H1 (cell line): ENCODE results near the gene COL12A1. TPM values are rescaled to one million over a fixed set of nuclear protein-coding genes. Genes with fewer than 3 reads are reported as not detected.
A peak's percentile ranks its signal among the peaks of the same experiment; 100 is the strongest.

Source experiments
- CTCF ChIA-PET: fragments of 300-600 bp; sonication (Branson Sonifier 250); formaldehyde crosslinking; loops from one replicate; lab custom pipeline; 2021; ENCODE audit not compliant: partially characterized antibody; lab: Charles Lee
- POLR2A ChIA-PET: fragments of 300-600 bp; sonication (Branson Sonifier 250); formaldehyde crosslinking; loops from one replicate; lab custom pipeline; 2021; ENCODE audit warnings: inconsistent platforms; ENCODE audit not compliant: partially characterized antibody; lab: Charles Lee
- DNase-seq, 2 experiments: peaks; one replicate each; pipeline versions ENCODE4 v3.0.0 to v3.0.0-alpha.2; 2010 to 2022; ENCODE audit warnings: low spot score in 2 of 2, low read depth in 1 of 2, mixed read lengths in 1 of 2
- FAIRE-seq: peaks from 2 replicates; lab custom pipeline; 2011; peaks lifted over from hg19 to GRCh38; lab: Jason Lieb, UNC
- H2AFZ ChIP-seq: 2 replicates; pipeline ENCODE4 v1.8.1; 2012; ENCODE audit warnings: low read length, inconsistent platforms
- H2AK5ac ChIP-seq: 2 replicates; pipeline ENCODE4 v1.6.1; 2013; ENCODE audit warnings: low read depth, low read length
- H2BK120ac ChIP-seq: replicated peaks from 2 replicates; pipeline ENCODE3; 2013; ENCODE audit warnings: low read depth, low read length, inconsistent platforms
- H2BK12ac ChIP-seq: 2 replicates; pipeline ENCODE4 v1.6.1; 2013; ENCODE audit warnings: low read depth, low read length
- H2BK15ac ChIP-seq: 2 replicates; pipeline ENCODE4 v1.6.1; 2013; ENCODE audit warnings: low read length
- H2BK20ac ChIP-seq: 2 replicates; pipeline ENCODE4 v1.6.1; 2013; ENCODE audit warnings: low read length
- H2BK5ac ChIP-seq: 2 replicates; pipeline ENCODE4 v1.6.1; 2013; ENCODE audit warnings: low read depth, low read length
- H3K14ac ChIP-seq: 2 replicates; pipeline ENCODE4 v1.6.1; 2013; ENCODE audit warnings: inconsistent platforms; ENCODE audit not compliant: insufficient read length
- H3K18ac ChIP-seq: 2 replicates; pipeline ENCODE4 v1.6.1; 2013; ENCODE audit warnings: low read length; ENCODE audit errors: extremely low read depth
- H3K23ac ChIP-seq: 2 replicates; pipeline ENCODE4 v1.6.1; 2013; ENCODE audit warnings: inconsistent platforms; ENCODE audit not compliant: insufficient read length
- H3K23me2 ChIP-seq: 2 replicates; pipeline ENCODE4 v1.6.1; 2013; ENCODE audit warnings: low read depth, low read length
- H3K27ac ChIP-seq: 2 replicates; pipeline ENCODE4 v1.6.1; 2011; ENCODE audit warnings: low read depth, low read length, inconsistent platforms
- H3K27me3 ChIP-seq, 4 experiments: replicated peaks in 1 of 4; 1 replicate in 1 of 4; 2 replicates in 3 of 4; pipeline versions ENCODE4 v1.6.1 to v1.8.1; 2011 to 2013; ENCODE audit warnings: low read length in 3 of 4, mild to moderate bottlenecking in 3 of 4, inconsistent platforms in 2 of 4, mixed read lengths in 2 of 4, moderate library complexity in 1 of 4; ENCODE audit not compliant: control insufficient read depth in 3 of 4, insufficient read depth in 3 of 4; ENCODE audit errors: extremely low read depth in 1 of 4
- H3K36me3 ChIP-seq, 4 experiments: 2 replicates each; pipeline versions ENCODE4 v1.6.1 to v1.8.1; 2011 to 2013; ENCODE audit warnings: mild to moderate bottlenecking in 4 of 4, low read length in 3 of 4, moderate library complexity in 2 of 4, control low read depth in 1 of 4, inconsistent platforms in 1 of 4; ENCODE audit not compliant: insufficient read depth in 4 of 4, control insufficient read depth in 2 of 4
- H3K4ac ChIP-seq: replicated peaks from 2 replicates; pipeline ENCODE3; 2013; ENCODE audit warnings: low read length, low read depth, mixed read lengths, inconsistent platforms; ENCODE audit not compliant: insufficient read length
- H3K4me1 ChIP-seq, 4 experiments: replicated peaks in 1 of 4; 1 replicate in 1 of 4; 2 replicates in 3 of 4; pipeline versions ENCODE4 v1.6.1 to v1.8.1; 2011 to 2013; ENCODE audit warnings: low read length in 3 of 4, inconsistent platforms in 2 of 4, mixed read lengths in 1 of 4; ENCODE audit not compliant: insufficient read depth in 4 of 4, control insufficient read depth in 3 of 4
- H3K4me2 ChIP-seq, 2 experiments: 2 replicates each; pipeline versions ENCODE4 v1.6.1 to v1.8.1; 2011 to 2013; ENCODE audit warnings: low read depth in 2 of 2, low read length in 2 of 2, control low read depth in 1 of 2, inconsistent platforms in 1 of 2, mild to moderate bottlenecking in 1 of 2; ENCODE audit not compliant: insufficient read depth in 1 of 2
- H3K4me3 ChIP-seq, 4 experiments: fragments of 200-600, 300-600 bp in 1 of 4; sonication (generic), shearing (Covaris generic), sonication (Bioruptor Twin) in 1 of 4; 2 replicates each; pipeline versions ENCODE4 v1.5.1 to v1.8.1; 2011 to 2016; ENCODE audit warnings: low read length in 4 of 4, low read depth in 3 of 4, control low read depth in 2 of 4, inconsistent platforms in 2 of 4, mild to moderate bottlenecking in 2 of 4, mixed read lengths in 1 of 4, moderate library complexity in 1 of 4; ENCODE audit not compliant: insufficient read depth in 2 of 4; ENCODE audit errors: extremely low read depth in 1 of 4
- H3K56ac ChIP-seq: replicated peaks from 2 replicates; pipeline ENCODE3; 2013; ENCODE audit warnings: low read depth, mild to moderate bottlenecking, mixed read lengths, low read length, inconsistent platforms; ENCODE audit not compliant: insufficient read length
- H3K79me1 ChIP-seq: 2 replicates; pipeline ENCODE4 v1.6.1; 2013; ENCODE audit warnings: low read depth, low read length, control low read depth
- H3K79me2 ChIP-seq, 2 experiments: 2 replicates each; pipeline versions ENCODE4 v1.6.1 to v1.8.1; 2012 to 2013; ENCODE audit warnings: low read length in 2 of 2, mild to moderate bottlenecking in 2 of 2, inconsistent platforms in 1 of 2; ENCODE audit not compliant: insufficient read depth in 2 of 2, control insufficient read depth in 1 of 2
- H3K9ac ChIP-seq, 4 experiments: replicated peaks in 1 of 4; 1 replicate in 1 of 4; 2 replicates in 3 of 4; pipeline versions ENCODE4 v1.6.1 to v1.8.1; 2011 to 2013; ENCODE audit warnings: low read depth in 3 of 4, low read length in 3 of 4, control low read depth in 2 of 4, mild to moderate bottlenecking in 2 of 4, moderate library complexity in 2 of 4, inconsistent platforms in 1 of 4; ENCODE audit errors: extremely low read depth in 1 of 4
- H3K9me3 ChIP-seq, 2 experiments: 2 replicates each; pipeline versions ENCODE4 v1.6.1 to v1.8.1; 2012 to 2013; ENCODE audit warnings: mild to moderate bottlenecking in 2 of 2, moderate library complexity in 2 of 2, control low read depth in 1 of 2, inconsistent platforms in 1 of 2, low read depth in 1 of 2, low read length in 1 of 2, mixed read lengths in 1 of 2; ENCODE audit not compliant: insufficient read depth in 2 of 2
- H4K20me1 ChIP-seq, 2 experiments: replicated peaks in 1 of 2; 2 replicates each; pipeline versions ENCODE3 to v1.8.1; 2011 to 2013; ENCODE audit warnings: inconsistent platforms in 2 of 2, low read length in 2 of 2, mild to moderate bottlenecking in 1 of 2; ENCODE audit not compliant: insufficient read depth in 2 of 2, control insufficient read depth in 1 of 2
- H4K5ac ChIP-seq: 2 replicates; pipeline ENCODE4 v1.6.1; 2013; ENCODE audit warnings: low read length, low read depth, mixed read lengths, inconsistent platforms; ENCODE audit not compliant: insufficient read length
- H4K8ac ChIP-seq: 2 replicates; pipeline ENCODE4 v1.8.0; 2013; ENCODE audit warnings: mild to moderate bottlenecking, moderate library complexity, low read length, inconsistent platforms; ENCODE audit not compliant: insufficient read depth; ENCODE audit errors: extremely low read depth
- H4K91ac ChIP-seq: replicated peaks from 2 replicates; pipeline ENCODE3; 2013; ENCODE audit warnings: low read length, mixed read lengths, inconsistent platforms; ENCODE audit not compliant: insufficient read length
- BRCA1 ChIP-seq: IDR thresholded peaks from 2 replicates; pipeline ENCODE4 v1.6.1; 2012; ENCODE audit warnings: low read depth, low read length, improper control_type of control experiment
- CHD2 ChIP-seq: IDR thresholded peaks from 2 replicates; pipeline ENCODE4 v1.6.1; 2012; ENCODE audit warnings: low read length, improper control_type of control experiment
- CTBP2 ChIP-seq: IDR thresholded peaks from 2 replicates; pipeline ENCODE4 v1.7.0; 2011; ENCODE audit warnings: borderline replicate concordance, mild to moderate bottlenecking, moderate library complexity, mixed read lengths, low read length; ENCODE audit not compliant: insufficient read depth, insufficient read length
- EGR1 ChIP-seq: IDR thresholded peaks from 2 replicates; pipeline ENCODE4 v1.6.1; 2011; ENCODE audit warnings: low read depth, low read length, borderline replicate concordance
- MAFK ChIP-seq: IDR thresholded peaks from 2 replicates; pipeline ENCODE4 v1.6.1; 2012; ENCODE audit warnings: low read depth, mild to moderate bottlenecking, improper control_type of control experiment, low read length
- POU5F1 ChIP-seq: IDR thresholded peaks from 2 replicates; pipeline ENCODE4 v1.6.1; 2011; ENCODE audit warnings: low read depth, mild to moderate bottlenecking, low read length, moderate library complexity
- RFX5 ChIP-seq: IDR thresholded peaks from 2 replicates; pipeline ENCODE4 v1.6.1; 2011; ENCODE audit warnings: low read depth, low read length, improper control_type of control experiment, borderline replicate concordance
- RXRA ChIP-seq: IDR thresholded peaks from 2 replicates; pipeline ENCODE4 v1.6.1; 2011; ENCODE audit warnings: low read depth, mild to moderate bottlenecking, low read length, moderate library complexity; ENCODE audit not compliant: insufficient read depth
- TAF7 ChIP-seq: optimal IDR thresholded peaks from 2 replicates; pipeline ENCODE3; 2011; ENCODE audit warnings: low read depth, mild to moderate bottlenecking, inconsistent platforms, low read length, moderate library complexity, borderline replicate concordance
- TBP ChIP-seq: IDR thresholded peaks from 2 replicates; pipeline ENCODE4 v1.6.1; 2011; ENCODE audit warnings: low read depth, low read length, improper control_type of control experiment
- ZNF274 ChIP-seq: IDR thresholded peaks from 2 replicates; pipeline ENCODE4 v1.7.0; 2012; ENCODE audit warnings: low read length, borderline replicate concordance; ENCODE audit errors: extremely low read depth
- WGBS, 2 experiments: shearing (Covaris generic) in 1 of 2; methylation state at CpG; one replicate each; pipeline versions ENCODE4 v1.1.6 to v1.1.7; 2013 to 2015; ENCODE audit warnings: low lambda C conversion rate in 2 of 2, mixed read lengths in 2 of 2, inconsistent platforms in 1 of 2, low coverage in 1 of 2, missing lambda C conversion rate in 1 of 2; ENCODE audit not compliant: insufficient replicate concordance in 2 of 2, insufficient coverage in 1 of 2, insufficient read length in 1 of 2; ENCODE audit errors: extremely low coverage in 1 of 2, missing lambda C conversion rate in 1 of 2; 5-methylcytosine and 5-hydroxymethylcytosine counted together
- polyA plus RNA-seq, 7 experiments: library from polyadenylated mRNA; depleted of rRNA in 3 of 7; stranded (reverse) in 5 of 7; unstranded in 2 of 7; fragments of >200 nt in 5 of 7; fragments of 200-250 nt in 2 of 7; gene quantifications; 1 replicate in 5 of 7; 2 replicates in 1 of 7; 4 replicates in 1 of 7; pipeline versions ENCODE4 v1.2.1 to v1.2.3, GENCODE V29; 2011 to 2013; ENCODE audit warnings: missing spikeins in 2 of 7, mixed read lengths in 2 of 7
- total RNA-seq: library from RNA; stranded (reverse); fragmentation: NEBNext Ultra II Directional; extraction: Animal tissue kit (Norgen Biotek cat#: 25700); gene quantifications from 2 replicates; pipeline ENCODE4 v1.2.1, GENCODE V29; 2021
- TF ChIP-seq, protein P1 (sequence below): IDR thresholded peaks from 2 replicates; pipeline ENCODE4 v1.6.1; 2011; ENCODE audit warnings: low read depth, mild to moderate bottlenecking, low read length; ENCODE audit not compliant: insufficient read depth
- TF ChIP-seq, protein P2 (sequence below): IDR thresholded peaks from 2 replicates; pipeline ENCODE4 v1.6.1; 2012; ENCODE audit warnings: inconsistent platforms

Gene COL12A1
- total and polyA plus RNA-seq, 2 of the 8 experiments (the other 6 are each of a cell fraction or from before 2014, with no cell fraction given): 1.4 to 4.7 TPM

DNA sequence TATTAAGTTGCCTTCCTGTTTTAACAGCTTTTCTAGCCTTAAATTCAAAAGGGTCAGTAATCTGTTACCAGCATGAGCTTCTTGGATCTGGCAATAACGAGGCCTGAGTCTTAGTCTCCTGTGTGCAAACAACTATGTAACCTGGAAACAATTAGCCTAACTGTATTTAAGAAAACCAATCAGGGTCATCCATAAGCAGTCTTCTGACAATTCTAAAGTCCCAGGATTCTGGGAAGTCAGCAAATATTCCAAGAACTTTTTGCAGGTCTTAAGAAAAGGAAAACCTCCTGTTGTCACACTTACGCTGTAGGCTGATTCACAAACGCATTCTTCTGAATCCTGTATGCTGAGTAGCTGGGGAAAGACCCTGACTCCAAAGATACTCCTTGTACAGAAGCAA is 90.4 kb downstream of the COL12A1 start:
- Histone ChIP-seq H3K14ac (no peak overlapping the region), H2BK120ac (no peak overlapping the region), H3K9ac (no peak overlapping the region), H3K79me2 (no peaks in the 10 kb centered on the region), H3K27ac (no peak overlapping the region), H3K4me1 (no peaks in the 10 kb centered on the region), H3K9me3 (no peaks in the 10 kb centered on the region), H3K23me2 (no peaks in the 10 kb centered on the region), H3K56ac (no peak overlapping the region), H3K4me3 (no peak overlapping the region), H2AK5ac (no peak overlapping the region), H4K91ac (no peak overlapping the region), H2BK15ac (no peak overlapping the region), H4K5ac (no peak overlapping the region), H2BK5ac (no peak overlapping the region), H3K18ac (no peak overlapping the region), H2AFZ (0 out of 2 replicates have a peak overlapping the region, but pooled peaks have one; percentile 67), H2BK12ac (no peak overlapping the region), H3K4me2 (no peak overlapping the region), H3K23ac (no peak overlapping the region), H3K27me3 (no peaks in the 10 kb centered on the region), H3K36me3 (no peaks in the 10 kb centered on the region), H2BK20ac (no peak overlapping the region), H4K8ac (no peak overlapping the region), H3K79me1 (no peaks in the 10 kb centered on the region), H3K4ac (no peak overlapping the region), H4K20me1 (no peaks in the 10 kb centered on the region)
- TF ChIP-seq CHD2 (no peak), TAF7 (no peak), POU5F1 (no peak), CTBP2 (no peak), BRCA1 (no peak), RFX5 (no peak), MAFK (no peak), RXRA (no peak), EGR1 (no peak), TBP (no peak), ZNF274 (no peak)
- TF ChIP-seq, protein P1, sequence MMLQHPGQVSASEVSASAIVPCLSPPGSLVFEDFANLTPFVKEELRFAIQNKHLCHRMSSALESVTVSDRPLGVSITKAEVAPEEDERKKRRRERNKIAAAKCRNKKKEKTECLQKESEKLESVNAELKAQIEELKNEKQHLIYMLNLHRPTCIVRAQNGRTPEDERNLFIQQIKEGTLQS: no peak
- TF ChIP-seq, protein P2, sequence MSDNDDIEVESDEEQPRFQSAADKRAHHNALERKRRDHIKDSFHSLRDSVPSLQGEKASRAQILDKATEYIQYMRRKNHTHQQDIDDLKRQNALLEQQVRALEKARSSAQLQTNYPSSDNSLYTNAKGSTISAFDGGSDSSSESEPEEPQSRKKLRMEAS: no peak
- FAIRE-seq (no peak), DNase-seq (no peak)
- POLR2A ChIA-PET: no interaction called here
- CTCF ChIA-PET: interaction anchor here (1.0 kb wide), 1 partner anchor 8 kb away, joined by 3 read pairs; no protein-coding TSS in a partner anchor
- 66% methylated on average over 3 of the region's 3 CpGs; no CpG with 5 or more reads in 1 of the 2 experiments for WGBS, 2 experiments
